Endothelial cell of umbilical vein (primary cell): ENCODE measurements around the gene RAI1. TPM values are rescaled to one million over a fixed set of nuclear protein-coding genes. Genes with fewer than 3 reads are reported as not detected.

Experiments used
- BruUV-seq: library from RNA; stranded (reverse); fragments of 400-500 nt; replicated peaks from 2 replicates; lab custom pipeline; 2021; lab: Mats Ljungman, UMichigan
- CTCF ChIA-PET: fragments of 300-600, 350-600 bp; sonication (Branson Sonifier 250); formaldehyde crosslinking; loops from one replicate; lab custom pipeline; 2021; ENCODE audit warnings: antibody characterized with exemption, inconsistent platforms; lab: Charles Lee
- POLR2A ChIA-PET: fragments of 300-600, 350-600 bp; sonication (Branson Sonifier 250); formaldehyde crosslinking; loops from one replicate; lab custom pipeline; 2021; ENCODE audit warnings: antibody characterized with exemption, inconsistent platforms; lab: Charles Lee
- DNase-seq: peaks from one replicate; pipeline ENCODE4 v3.0.0-alpha.2; 2011; ENCODE audit warnings: low read depth, low spot score
- FAIRE-seq: peaks from 2 replicates; lab custom pipeline; 2011; peaks lifted over from hg19 to GRCh38; lab: Jason Lieb, UNC
- H2AFZ ChIP-seq: 2 replicates; pipeline ENCODE4 v1.6.0; 2012; ENCODE audit warnings: low read depth, low read length, control low read depth, inconsistent platforms
- H3K27ac ChIP-seq: 2 replicates; pipeline ENCODE4 v1.5.1; 2011; ENCODE audit warnings: low read depth, mild to moderate bottlenecking, control low read depth, low read length, moderate library complexity; ENCODE audit not compliant: insufficient read depth
- H3K27me3 ChIP-seq, 2 experiments: 2 replicates each; pipeline versions ENCODE4 v1.6.0 to v1.6.1; 2011; ENCODE audit warnings: low read length in 2 of 2, mixed read lengths in 1 of 2; ENCODE audit not compliant: control insufficient read depth in 2 of 2, insufficient read depth in 2 of 2
- H3K36me3 ChIP-seq, 2 experiments: 2 replicates in 1 of 2; 3 replicates in 1 of 2; pipeline ENCODE4 v1.5.1; 2011; ENCODE audit warnings: low read length in 2 of 2, mild to moderate bottlenecking in 1 of 2, moderate library complexity in 1 of 2; ENCODE audit not compliant: control insufficient read depth in 2 of 2, insufficient read depth in 2 of 2; ENCODE audit errors: extremely low read depth in 1 of 2
- H3K4me1 ChIP-seq: 3 replicates; pipeline ENCODE4 v1.5.1; 2011; ENCODE audit warnings: mild to moderate bottlenecking, low read length; ENCODE audit not compliant: control insufficient read depth, insufficient read depth; ENCODE audit errors: extremely low read depth
- H3K4me2 ChIP-seq: 2 replicates; pipeline ENCODE4 v1.6.1; 2011; ENCODE audit warnings: low read length, control low read depth, mixed read lengths; ENCODE audit not compliant: insufficient read depth
- H3K4me3 ChIP-seq, 3 experiments: fragments of 200-600 bp in 1 of 3; sonication (generic), shearing (Covaris generic) in 1 of 3; replicated peaks in 1 of 3; 2 replicates each; pipeline ENCODE4 v1.5.1; 2011 to 2016; ENCODE audit warnings: control low read depth in 3 of 3, low read length in 3 of 3, mild to moderate bottlenecking in 2 of 3, inconsistent platforms in 1 of 3, low read depth in 1 of 3, moderate library complexity in 1 of 3; ENCODE audit not compliant: insufficient read depth in 1 of 3
- H3K79me2 ChIP-seq: 2 replicates; pipeline ENCODE4 v1.6.0; 2012; ENCODE audit warnings: low read length, inconsistent platforms; ENCODE audit not compliant: control insufficient read depth, insufficient read depth
- H3K9ac ChIP-seq: replicated peaks from 2 replicates; pipeline ENCODE3; 2011; ENCODE audit warnings: low read length, control low read depth; ENCODE audit not compliant: insufficient read depth; ENCODE audit errors: extremely low read depth
- H3K9me1 ChIP-seq: replicated peaks from 3 replicates; pipeline ENCODE4 v1.6.0; 2011; ENCODE audit warnings: mild to moderate bottlenecking, low read length; ENCODE audit not compliant: control insufficient read depth, insufficient read depth; ENCODE audit errors: extremely low read depth
- H3K9me3 ChIP-seq: replicated peaks from 2 replicates; pipeline ENCODE4 v1.5.1; 2012; ENCODE audit warnings: low read length, inconsistent platforms; ENCODE audit not compliant: control insufficient read depth, insufficient read depth
- H4K20me1 ChIP-seq: replicated peaks from 2 replicates; pipeline ENCODE3; 2011; ENCODE audit warnings: mild to moderate bottlenecking, low read length; ENCODE audit not compliant: control insufficient read depth, insufficient read depth; ENCODE audit errors: extremely low read depth
- EZH2 ChIP-seq: IDR thresholded peaks from 2 replicates; pipeline ENCODE4 v1.6.1; 2012; ENCODE audit warnings: borderline replicate concordance, low read depth, mild to moderate bottlenecking, moderate library complexity, low read length, inconsistent platforms; ENCODE audit not compliant: severe bottlenecking
- FOS ChIP-seq: IDR thresholded peaks from 2 replicates; pipeline ENCODE4 v1.6.1; 2011; ENCODE audit warnings: mild to moderate bottlenecking, low read length, moderate library complexity, borderline replicate concordance; ENCODE audit not compliant: insufficient read depth
- GATA2 ChIP-seq: IDR thresholded peaks from 2 replicates; pipeline ENCODE4 v1.7.0; 2011; ENCODE audit warnings: low read depth, mild to moderate bottlenecking, moderate library complexity, mixed read lengths, low read length; ENCODE audit not compliant: insufficient read length, insufficient read depth
- JUN ChIP-seq: IDR thresholded peaks from 2 replicates; pipeline ENCODE4 v1.6.1; 2011; ENCODE audit warnings: borderline replicate concordance, low read depth; ENCODE audit not compliant: insufficient read length, insufficient read depth
- MYC ChIP-seq: IDR thresholded peaks from one replicate; pipeline ENCODE4 v1.6.1; 2011; ENCODE audit warnings: mild to moderate bottlenecking, low read depth, low read length
- POLR2A ChIP-seq: IDR thresholded peaks from 2 replicates; pipeline ENCODE4 v1.6.1; 2012; ENCODE audit warnings: low read depth, mild to moderate bottlenecking, control low read depth, low read length
- POLR2AphosphoS5 ChIP-seq: IDR thresholded peaks from 2 replicates; pipeline ENCODE4 v1.6.1; 2012; ENCODE audit warnings: low read depth, mild to moderate bottlenecking, control low read depth, low read length, moderate library complexity; ENCODE audit not compliant: insufficient read depth
- dilution Hi-C: fragments of 300-500 bp; cut with MboI; formaldehyde crosslinking; loops from one replicate; pipeline ENCODE4 v1.15.0; 2019; ENCODE audit warnings: low sequenced_read_pairs; ENCODE audit not compliant: extremely low pct_ligation_motif_present
- intact Hi-C: fragments of 100-400 bp; cut with micrococcal nuclease; formaldehyde crosslinking; loops from one replicate; pipeline ENCODE4 v1.10.0; 2022
- polyA plus RNA-seq, 4 experiments: library from polyadenylated mRNA; depleted of rRNA in 3 of 4; stranded (reverse) in 3 of 4; unstranded in 1 of 4; fragments of >200 nt; gene quantifications; 2 replicates each; pipeline versions ENCODE4 v1.2.1 to v1.2.3, GENCODE V29; 2011 to 2012; ENCODE audit warnings: missing spikeins in 1 of 4
- total RNA-seq: library from RNA; stranded (reverse); gene quantifications from 2 replicates; pipeline ENCODE4 v1.2.3, GENCODE V29; 2021
- TF ChIP-seq, protein P1 (sequence below): IDR thresholded peaks from 2 replicates; pipeline ENCODE4 v1.6.1; 2011; ENCODE audit not compliant: insufficient read depth, insufficient read length
- TF ChIP-seq, protein P2 (sequence below), 2 donors: IDR thresholded peaks; 1 replicate in 1 of 2; 2 replicates in 1 of 2; pipeline ENCODE4 v1.5.1; 2011; ENCODE audit warnings: low read length in 2 of 2, mild to moderate bottlenecking in 2 of 2, moderate library complexity in 2 of 2, control low read depth in 1 of 2, inconsistent platforms in 1 of 2, low read depth in 1 of 2; ENCODE audit not compliant: insufficient read depth in 1 of 2; ENCODE audit errors: extremely low read depth in 1 of 2

RAI1 gene
- total and polyA plus RNA-seq, 2 donors (not counting 3 experiments of a cell fraction or from before 2014, with no cell fraction given), result 7.8 to 43.3 TPM

DNA sequence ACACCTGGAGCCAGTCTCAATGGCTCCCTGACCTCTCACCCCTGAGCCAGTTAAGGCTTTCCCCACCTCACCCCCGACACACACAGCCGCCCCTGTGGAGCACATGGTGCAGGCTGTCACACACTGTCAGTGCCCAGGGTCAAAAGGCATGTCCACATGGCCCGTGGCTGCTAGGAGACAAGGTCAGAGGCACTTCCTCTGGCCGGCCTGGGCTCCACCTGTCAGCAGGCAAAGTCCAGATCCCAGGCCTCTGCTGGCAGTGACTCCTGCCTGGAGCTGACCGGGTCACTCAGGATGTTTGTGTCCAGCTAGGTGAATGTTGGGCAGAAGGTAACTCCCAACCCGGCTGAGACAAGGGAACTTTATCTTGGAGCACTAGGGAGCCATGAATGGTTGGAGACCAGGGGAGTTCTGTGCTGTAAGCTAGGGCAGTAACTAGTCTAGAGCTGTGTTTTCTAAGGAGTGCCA lies 149.5 kb downstream of the RAI1 start:
- CTCF ChIA-PET, result interaction anchor here (1.4 to 1.8 kb wide), 3 partner anchors 10 to 88 kb away, joined by 3 to 4 read pairs (median 4); no protein-coding TSS in a partner anchor
- BruUV-seq, result no TSS peak
- TF ChIP-seq GATA2 (no peak), POLR2AphosphoS5 (no peak), MYC (no peak), POLR2A (no peak), FOS (no peak), JUN (no peak), EZH2 (no peak)
- TF ChIP-seq, protein P1, sequence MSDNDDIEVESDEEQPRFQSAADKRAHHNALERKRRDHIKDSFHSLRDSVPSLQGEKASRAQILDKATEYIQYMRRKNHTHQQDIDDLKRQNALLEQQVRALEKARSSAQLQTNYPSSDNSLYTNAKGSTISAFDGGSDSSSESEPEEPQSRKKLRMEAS, result no peak
- TF ChIP-seq, protein P2, sequence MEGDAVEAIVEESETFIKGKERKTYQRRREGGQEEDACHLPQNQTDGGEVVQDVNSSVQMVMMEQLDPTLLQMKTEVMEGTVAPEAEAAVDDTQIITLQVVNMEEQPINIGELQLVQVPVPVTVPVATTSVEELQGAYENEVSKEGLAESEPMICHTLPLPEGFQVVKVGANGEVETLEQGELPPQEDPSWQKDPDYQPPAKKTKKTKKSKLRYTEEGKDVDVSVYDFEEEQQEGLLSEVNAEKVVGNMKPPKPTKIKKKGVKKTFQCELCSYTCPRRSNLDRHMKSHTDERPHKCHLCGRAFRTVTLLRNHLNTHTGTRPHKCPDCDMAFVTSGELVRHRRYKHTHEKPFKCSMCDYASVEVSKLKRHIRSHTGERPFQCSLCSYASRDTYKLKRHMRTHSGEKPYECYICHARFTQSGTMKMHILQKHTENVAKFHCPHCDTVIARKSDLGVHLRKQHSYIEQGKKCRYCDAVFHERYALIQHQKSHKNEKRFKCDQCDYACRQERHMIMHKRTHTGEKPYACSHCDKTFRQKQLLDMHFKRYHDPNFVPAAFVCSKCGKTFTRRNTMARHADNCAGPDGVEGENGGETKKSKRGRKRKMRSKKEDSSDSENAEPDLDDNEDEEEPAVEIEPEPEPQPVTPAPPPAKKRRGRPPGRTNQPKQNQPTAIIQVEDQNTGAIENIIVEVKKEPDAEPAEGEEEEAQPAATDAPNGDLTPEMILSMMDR (IDR thresholded peaks at IDR 0.05; ENCODE audit: extremely low read depth in 1 of 2, insufficient read depth in 1 of 2, low read depth in 1 of 2, low read length in 2 of 2), result no peak
- H3K9me1 ChIP-seq, result no peaks in the 10 kb centered on the region
- H3K4me2 ChIP-seq, result no peak overlapping the region
- H3K36me3 ChIP-seq, result peaks cover 0 to 3% of the 10 kb centered on the region in 2 experiments
- no peak overlapping the region for H2AFZ ChIP-seq
- peaks cover 85% of the 10 kb centered on the region for H3K79me2 ChIP-seq
- no peaks in the 10 kb centered on the region for H4K20me1 ChIP-seq
- no peak overlapping the region for H3K4me3 ChIP-seq
- POLR2A ChIA-PET, result no interaction called here
- FAIRE-seq (no peak), DNase-seq (no peak)
- intact Hi-C loops, result no loop called here
- no peaks in the 10 kb centered on the region for H3K9me3 ChIP-seq
- H3K9ac ChIP-seq, result no peak overlapping the region
- H3K27ac ChIP-seq, result no peak overlapping the region
- dilution Hi-C loops, result no loop called here
- no peaks in the 10 kb centered on the region for H3K27me3 ChIP-seq
- H3K4me1 ChIP-seq, result peaks cover 18% of the 10 kb centered on the region
